GM12873 (cell line): ENCODE results near the gene PRKN.

ENCODE experiments used
- TF ChIP-seq, protein P1 (sequence below): IDR thresholded peaks from 2 replicates; pipeline ENCODE4 v1.5.1; 2012; ENCODE audit warnings: low read depth, mild to moderate bottlenecking, moderate library complexity, low read length, control low read depth; ENCODE audit not compliant: insufficient read depth; ENCODE audit errors: missing control alignments

The PRKN gene

DNA sequence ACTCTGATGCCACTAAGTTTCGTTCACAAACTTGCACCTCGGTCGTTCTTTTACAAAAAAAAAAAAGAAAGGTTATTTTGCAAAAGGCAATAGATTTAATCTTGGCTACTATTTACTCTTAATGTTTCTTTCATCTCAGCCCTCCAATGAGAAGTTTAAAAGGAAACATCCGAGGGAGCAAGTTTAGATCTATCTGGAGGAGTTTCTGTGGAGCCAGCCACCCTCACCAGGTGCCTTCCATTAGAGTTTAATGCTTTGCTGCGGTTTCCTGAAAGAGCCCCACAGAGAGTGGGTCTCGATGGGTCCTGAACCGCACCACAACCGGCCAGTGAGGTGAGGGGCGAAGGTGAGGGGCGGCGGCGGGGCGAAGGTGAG is 632 bp downstream of the PRKN start:
- TF ChIP-seq, protein P1, sequence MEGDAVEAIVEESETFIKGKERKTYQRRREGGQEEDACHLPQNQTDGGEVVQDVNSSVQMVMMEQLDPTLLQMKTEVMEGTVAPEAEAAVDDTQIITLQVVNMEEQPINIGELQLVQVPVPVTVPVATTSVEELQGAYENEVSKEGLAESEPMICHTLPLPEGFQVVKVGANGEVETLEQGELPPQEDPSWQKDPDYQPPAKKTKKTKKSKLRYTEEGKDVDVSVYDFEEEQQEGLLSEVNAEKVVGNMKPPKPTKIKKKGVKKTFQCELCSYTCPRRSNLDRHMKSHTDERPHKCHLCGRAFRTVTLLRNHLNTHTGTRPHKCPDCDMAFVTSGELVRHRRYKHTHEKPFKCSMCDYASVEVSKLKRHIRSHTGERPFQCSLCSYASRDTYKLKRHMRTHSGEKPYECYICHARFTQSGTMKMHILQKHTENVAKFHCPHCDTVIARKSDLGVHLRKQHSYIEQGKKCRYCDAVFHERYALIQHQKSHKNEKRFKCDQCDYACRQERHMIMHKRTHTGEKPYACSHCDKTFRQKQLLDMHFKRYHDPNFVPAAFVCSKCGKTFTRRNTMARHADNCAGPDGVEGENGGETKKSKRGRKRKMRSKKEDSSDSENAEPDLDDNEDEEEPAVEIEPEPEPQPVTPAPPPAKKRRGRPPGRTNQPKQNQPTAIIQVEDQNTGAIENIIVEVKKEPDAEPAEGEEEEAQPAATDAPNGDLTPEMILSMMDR, result no peak

DNA sequence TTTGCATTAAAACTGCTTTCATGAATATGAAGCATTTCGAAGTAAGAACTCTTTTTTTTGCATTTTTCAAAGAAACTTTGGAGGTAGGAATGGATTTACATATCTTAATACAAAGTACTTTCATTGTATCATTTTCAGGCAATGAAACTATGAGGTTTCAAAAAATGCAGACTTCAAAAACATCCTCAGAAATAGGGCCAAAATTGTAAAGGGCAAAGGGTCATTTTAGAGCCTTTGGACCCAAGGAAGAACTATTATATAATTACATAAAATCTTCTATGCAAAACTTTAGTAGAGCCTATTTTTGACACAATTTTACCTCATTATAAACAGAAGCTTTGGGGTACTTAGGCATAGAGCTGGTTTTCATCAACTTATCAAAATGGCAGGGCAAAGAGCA is 4.9 kb downstream of the PRKN start:
- TF ChIP-seq, protein P1, result no peak

DNA sequence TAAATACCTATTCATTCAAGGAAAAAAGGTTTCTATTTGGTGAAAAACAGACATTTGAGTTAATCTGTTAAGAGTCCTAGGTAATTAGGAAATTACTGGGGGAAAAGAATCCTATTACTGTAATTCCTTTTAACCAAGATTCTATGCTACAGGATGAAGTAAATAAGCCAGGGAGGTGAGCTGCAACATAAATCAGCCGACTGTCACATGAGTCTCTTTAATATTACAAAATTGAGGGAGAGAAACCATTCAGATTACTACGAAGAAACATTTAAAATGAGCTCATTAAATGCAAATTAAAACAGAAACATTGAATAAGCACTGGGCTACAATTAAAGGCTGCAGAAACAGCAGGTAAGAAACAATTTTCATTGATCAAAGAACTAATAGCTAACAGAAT is 5.3 kb downstream of the PRKN start:
- TF ChIP-seq, protein P1, result no peak

DNA sequence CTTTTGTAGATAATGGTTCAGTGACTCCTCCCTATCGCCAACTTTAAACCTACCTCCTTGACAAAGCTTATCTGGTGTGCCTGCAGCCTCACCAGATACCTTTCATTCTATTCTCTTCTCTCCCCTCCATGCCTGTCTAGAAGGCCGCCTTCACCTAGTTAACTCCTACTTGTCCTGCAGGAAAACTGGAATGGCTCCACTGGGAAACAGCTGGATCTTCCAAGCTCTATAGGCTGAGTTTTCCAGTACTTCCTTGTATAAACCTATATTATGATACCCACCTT is 6.2 kb downstream of the PRKN start:
- TF ChIP-seq, protein P1, result no peak

DNA sequence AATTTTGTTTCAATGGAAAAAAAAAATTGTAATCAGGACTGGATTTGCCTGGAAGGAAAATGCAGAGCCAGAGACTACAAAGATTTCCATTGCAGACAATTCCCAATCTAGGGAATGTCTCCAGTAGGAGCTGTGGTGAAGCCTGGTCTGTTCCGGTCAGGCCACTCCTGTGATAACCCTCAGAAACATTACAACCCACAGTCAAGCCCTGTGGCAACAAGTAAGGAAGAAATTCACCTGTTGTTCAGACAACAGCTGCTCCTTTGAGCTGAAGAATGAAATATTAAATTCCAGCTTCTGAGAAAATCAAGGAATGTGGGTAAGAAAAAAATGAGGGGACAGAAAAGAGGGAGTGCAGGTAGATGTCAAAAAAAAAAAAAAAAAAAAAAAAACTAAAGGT is 8.0 kb downstream of the PRKN start:
- TF ChIP-seq, protein P1, result no peak

DNA sequence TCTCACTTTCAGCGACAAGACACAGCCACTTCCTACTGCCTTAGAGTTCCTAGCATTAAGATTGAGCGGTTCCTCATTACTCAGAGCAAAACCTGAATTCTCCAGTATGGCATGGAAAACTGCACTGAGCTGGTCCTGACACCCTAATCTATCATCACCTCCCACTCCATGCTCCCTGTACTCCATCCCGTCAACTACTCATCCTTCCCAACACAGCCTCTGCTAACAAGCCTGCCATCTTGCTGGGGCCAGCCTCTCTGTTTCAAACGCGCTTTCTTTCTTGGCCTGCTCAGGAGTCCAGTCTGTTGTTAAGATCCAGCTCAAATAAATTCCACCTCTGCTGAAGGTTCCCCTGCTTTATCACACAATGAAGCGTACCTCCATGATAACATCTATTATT is 12.0 kb downstream of the PRKN start:
- TF ChIP-seq, protein P1, result no peak

DNA sequence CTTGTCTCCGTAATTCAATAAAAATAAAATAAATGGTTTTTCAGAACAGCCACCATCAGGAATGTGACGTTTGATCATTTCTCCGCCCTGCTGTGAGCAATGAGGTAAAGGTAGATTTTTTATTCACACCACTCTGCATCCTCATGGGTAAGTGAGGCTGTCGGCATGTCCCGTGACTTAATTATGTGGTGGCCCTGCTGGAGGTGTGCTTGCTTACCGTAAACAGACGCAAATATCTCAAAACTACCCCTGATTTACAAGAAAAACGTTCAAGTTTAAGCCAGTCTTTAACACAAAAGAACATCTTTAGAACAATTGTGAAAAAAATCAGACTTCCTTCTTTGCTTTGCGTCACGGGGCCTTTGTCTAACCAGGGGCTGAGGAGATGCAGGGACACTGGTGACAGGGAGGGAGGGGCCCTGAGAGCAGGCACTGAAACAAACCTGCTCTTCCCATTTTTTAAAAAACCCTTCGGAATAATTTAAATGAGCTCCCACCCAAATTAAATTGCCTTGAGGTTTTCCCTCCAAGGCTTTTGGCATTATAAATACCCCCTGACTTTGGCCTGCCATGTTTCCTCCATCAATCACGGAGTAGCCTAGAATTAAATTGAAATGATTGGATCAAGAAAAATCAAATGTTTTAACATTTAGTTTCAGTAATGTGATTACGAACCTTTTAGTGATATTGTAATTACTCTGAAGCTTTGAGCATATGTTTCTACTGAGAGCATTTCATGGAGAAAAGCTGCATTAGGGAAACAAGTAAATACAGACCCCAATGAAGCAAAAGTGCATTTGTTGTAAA is 13.4 kb downstream of the PRKN start:
- TF ChIP-seq, protein P1, result no peak
